AG04450 (cell line): ENCODE data around the gene ABHD15. TPM values are rescaled to one million over a fixed set of nuclear protein-coding genes. Genes with fewer than 3 reads are reported as not detected.

ENCODE experiments used
- CTCF ChIA-PET: fragments of 300-600, 350-600 bp; formaldehyde crosslinking; extraction: SDS; loops from one replicate; lab custom pipeline; 2022; ENCODE audit warnings: antibody characterized with exemption, inconsistent platforms; lab: Charles Lee
- POLR2A ChIA-PET: fragments of 350-600 bp; formaldehyde crosslinking; extraction: SDS; loops from one replicate; lab custom pipeline; 2021; ENCODE audit warnings: antibody characterized with exemption, inconsistent platforms; lab: Yijun Ruan, JAX
- DNase-seq: peaks from one replicate; pipeline ENCODE4 v3.0.0-alpha.2; 2011; ENCODE audit warnings: low read depth, low spot score
- H3K27ac ChIP-seq: one replicate; pipeline ENCODE4 v1.5.1; 2012; ENCODE audit warnings: low read depth, low read length, control low read depth
- H3K27me3 ChIP-seq: one replicate; pipeline ENCODE4 v1.6.0; 2012; ENCODE audit warnings: low read length; ENCODE audit not compliant: control insufficient read depth, insufficient read depth
- H3K4me3 ChIP-seq: 2 replicates; pipeline ENCODE4 v1.5.1; 2011; ENCODE audit warnings: mild to moderate bottlenecking, low read depth, low read length, control low read depth
- H3K9me3 ChIP-seq: 2 replicates; pipeline ENCODE4 v1.5.1; 2012; ENCODE audit warnings: low read length; ENCODE audit not compliant: control insufficient read depth, insufficient read depth
- polyA plus RNA-seq: library from polyadenylated mRNA; depleted of rRNA; stranded (reverse); fragments of >200 nt; gene quantifications from 2 replicates; pipeline ENCODE4 v1.2.3, GENCODE V29; 2011; rRNA removed
- TF ChIP-seq, protein P1 (sequence below): IDR thresholded peaks from 2 replicates; pipeline ENCODE4 v1.5.1; 2011; ENCODE audit warnings: low read depth, low read length, control low read depth, inconsistent platforms

The ABHD15 gene
- polyA plus RNA-seq, 1 experiment = 5.4 TPM

DNA sequence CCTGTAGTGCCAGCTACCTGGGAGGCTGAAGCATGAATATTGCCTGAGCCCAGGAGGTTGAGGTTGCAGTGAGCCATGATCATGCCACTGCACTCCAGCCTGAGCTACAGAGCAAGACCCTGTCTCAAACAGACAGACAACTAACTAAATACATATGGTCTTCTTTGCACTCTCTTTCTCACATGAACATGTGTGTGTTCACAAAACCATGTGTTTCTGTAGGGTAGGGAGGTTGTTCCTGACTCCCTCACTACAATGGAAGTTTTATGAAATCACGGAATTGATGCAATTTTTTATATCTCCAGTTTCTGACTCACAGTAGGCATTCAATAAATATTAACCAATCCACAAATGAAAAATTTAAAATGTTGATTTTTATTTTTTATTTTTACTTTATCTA, 48.5 kb downstream of the ABHD15 start:
- no peak overlapping the region for H3K27ac ChIP-seq
- POLR2A ChIA-PET = interaction anchor here (0.6 kb wide), 1 partner anchor 11 kb away, joined by 5 read pairs; no protein-coding TSS in a partner anchor

GRCh38 chr17:29514792-29515191, 52.0 kb downstream of the ABHD15 start:
- Histone ChIP-seq H3K27me3 (no peaks in the 10 kb centered on the region), H3K4me3 (no peak overlapping the region), H3K9me3 (no peaks in the 10 kb centered on the region), H3K27ac (no peak overlapping the region)
- CTCF ChIA-PET = interaction anchor here (0.6 to 3.2 kb wide), 3 partner anchors 22 to 145 kb away, joined by 3 to 19 read pairs (median 4); no protein-coding TSS in a partner anchor
- no peak for DNase-seq
- POLR2A ChIA-PET = interaction anchor here (0.5 to 1.4 kb wide), 4 partner anchors 10 to 334 kb away, joined by 3 to 6 read pairs (median 4); no protein-coding TSS in a partner anchor
- TF ChIP-seq, protein P1, sequence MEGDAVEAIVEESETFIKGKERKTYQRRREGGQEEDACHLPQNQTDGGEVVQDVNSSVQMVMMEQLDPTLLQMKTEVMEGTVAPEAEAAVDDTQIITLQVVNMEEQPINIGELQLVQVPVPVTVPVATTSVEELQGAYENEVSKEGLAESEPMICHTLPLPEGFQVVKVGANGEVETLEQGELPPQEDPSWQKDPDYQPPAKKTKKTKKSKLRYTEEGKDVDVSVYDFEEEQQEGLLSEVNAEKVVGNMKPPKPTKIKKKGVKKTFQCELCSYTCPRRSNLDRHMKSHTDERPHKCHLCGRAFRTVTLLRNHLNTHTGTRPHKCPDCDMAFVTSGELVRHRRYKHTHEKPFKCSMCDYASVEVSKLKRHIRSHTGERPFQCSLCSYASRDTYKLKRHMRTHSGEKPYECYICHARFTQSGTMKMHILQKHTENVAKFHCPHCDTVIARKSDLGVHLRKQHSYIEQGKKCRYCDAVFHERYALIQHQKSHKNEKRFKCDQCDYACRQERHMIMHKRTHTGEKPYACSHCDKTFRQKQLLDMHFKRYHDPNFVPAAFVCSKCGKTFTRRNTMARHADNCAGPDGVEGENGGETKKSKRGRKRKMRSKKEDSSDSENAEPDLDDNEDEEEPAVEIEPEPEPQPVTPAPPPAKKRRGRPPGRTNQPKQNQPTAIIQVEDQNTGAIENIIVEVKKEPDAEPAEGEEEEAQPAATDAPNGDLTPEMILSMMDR = no peak

More for the DNA sequence above, 48.5 kb downstream of the ABHD15 start:
- TF ChIP-seq, protein P1 = no peak
- DNase-seq = no peak
- CTCF ChIA-PET = interaction anchor here (0.9 to 1.6 kb wide), 2 partner anchors 18 to 149 kb away, joined by 4 read pairs; no protein-coding TSS in a partner anchor
- Histone ChIP-seq H3K27me3 (no peaks in the 10 kb centered on the region), H3K9me3 (no peaks in the 10 kb centered on the region), H3K4me3 (no peak overlapping the region)

- CTCF ChIA-PET = interaction anchor here (1.0 to 4.3 kb wide), 2 partner anchors 25 to 141 kb away, joined by 3 to 14 read pairs; no protein-coding TSS in a partner anchor
- DNase-seq = no peak
- TF ChIP-seq, protein P1 = no peak
Measured at GRCh38 chr17:29510953-29511352, 55.9 kb downstream of the ABHD15 start.

More at GRCh38 chr17:29510953-29511352, 55.9 kb downstream of the ABHD15 start:
- Histone ChIP-seq H3K4me3 (no peak overlapping the region), H3K27me3 (no peaks in the 10 kb centered on the region), H3K27ac (no peak overlapping the region), H3K9me3 (no peaks in the 10 kb centered on the region)
- POLR2A ChIA-PET = no interaction called here

Other genes starting within 250 kb of the ABHD15 start
- 27.6 and 34.2 TPM in 2 replicates for gene TAOK1, start 176.7 kb downstream of the ABHD15 start, polyA plus RNA-seq
- gene TP53I13, start 1.7 kb upstream of the ABHD15 start, polyA plus RNA-seq = 17.8 and 26.1 TPM in 2 replicates
- 20.7 and 24.5 TPM in 2 replicates for gene GIT1, start 22.6 kb upstream of the ABHD15 start, polyA plus RNA-seq
- 2.5 and 2.7 TPM in 2 replicates for gene ANKRD13B, start 26.1 kb upstream of the ABHD15 start, polyA plus RNA-seq
- gene CORO6, start 55.9 kb upstream of the ABHD15 start, polyA plus RNA-seq = 8.8 and 9.3 TPM in 2 replicates